Inflammatory macrophage (primary cell): ENCODE results near the gene PTDSS2.
"Not testable (repeated sequence)": the region's sequence is repeated elsewhere in the genome, so short reads cannot be mapped to it uniquely, and the experiment has no call there.

Experiments used
- DNase-seq, 2 donors: peaks; one replicate each; pipeline ENCODE4 v3.0.0-alpha.2; 2020 to 2022

The PTDSS2 gene

DNA sequence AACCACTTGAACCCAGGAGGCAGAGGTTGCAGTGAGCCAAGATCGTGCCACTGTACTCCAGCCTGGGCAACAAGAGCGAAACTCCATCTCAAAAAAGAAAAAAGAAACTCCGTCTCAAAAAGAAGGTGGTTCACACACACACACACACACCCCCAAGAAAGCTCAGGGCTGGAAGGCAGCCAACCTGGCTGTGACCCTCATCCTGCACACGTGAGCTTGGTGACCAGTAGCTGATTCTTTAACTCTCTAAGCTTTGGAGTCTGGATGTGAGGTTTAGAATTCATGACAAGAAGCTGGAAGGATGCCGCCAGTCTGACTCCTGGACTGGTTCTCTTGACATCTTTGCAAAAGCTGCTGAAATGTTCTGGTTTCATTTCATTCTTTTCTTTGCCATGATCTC lies 58.9 kb downstream of the PTDSS2 start:
- no peak for DNase-seq

DNA sequence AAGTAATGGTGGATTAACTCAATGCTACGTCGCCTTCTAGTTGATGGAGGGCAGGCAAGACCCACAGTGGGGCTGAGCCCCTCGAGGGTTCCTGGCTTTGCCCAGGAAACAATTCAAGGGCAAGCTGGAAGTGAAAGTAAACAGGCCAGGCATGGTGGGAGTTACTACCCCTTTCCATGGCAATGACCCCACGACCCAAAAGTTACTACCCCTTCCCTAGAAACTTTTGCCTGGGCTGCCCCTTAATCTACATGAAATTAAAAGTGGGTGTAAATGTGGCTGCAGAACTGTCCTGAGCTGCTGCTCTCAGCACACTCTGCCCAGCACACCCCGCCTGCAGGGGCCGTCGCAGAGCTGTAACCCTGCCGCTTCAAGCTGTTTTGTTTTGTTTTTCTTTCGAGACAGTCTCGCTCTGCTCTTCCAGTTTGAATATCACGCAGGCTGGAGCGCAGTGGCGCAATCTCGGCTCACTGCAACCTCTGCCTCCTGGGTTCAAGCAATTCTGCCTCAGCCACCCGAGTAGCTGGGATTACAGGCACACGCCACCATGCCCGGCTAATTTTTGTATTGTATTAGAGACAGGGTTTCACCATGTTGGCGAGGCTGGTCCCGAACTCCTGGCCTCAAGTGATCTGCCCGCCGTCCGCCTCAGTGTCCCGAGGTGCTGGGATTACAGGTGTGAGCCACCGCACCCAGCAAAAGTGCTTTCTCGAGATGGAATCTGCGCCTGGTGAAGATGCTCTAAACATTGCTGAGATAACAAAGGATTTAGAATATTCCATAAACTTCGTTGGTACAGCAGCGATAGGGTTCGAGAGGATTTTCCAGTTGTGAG lies 62.9 kb downstream of the PTDSS2 start:
- peak; percentile 52 to 58 for DNase-seq

- peak; percentile 17 to 33 for DNase-seq
Measured at GRCh38 chr11:514606-515005, 64.5 kb downstream of the PTDSS2 start.

- no peak for DNase-seq
Measured at GRCh38 chr11:515131-515530, 65.1 kb downstream of the PTDSS2 start.

- no peak for DNase-seq
Measured at GRCh38 chr11:516400-516799, 66.3 kb downstream of the PTDSS2 start.

DNA sequence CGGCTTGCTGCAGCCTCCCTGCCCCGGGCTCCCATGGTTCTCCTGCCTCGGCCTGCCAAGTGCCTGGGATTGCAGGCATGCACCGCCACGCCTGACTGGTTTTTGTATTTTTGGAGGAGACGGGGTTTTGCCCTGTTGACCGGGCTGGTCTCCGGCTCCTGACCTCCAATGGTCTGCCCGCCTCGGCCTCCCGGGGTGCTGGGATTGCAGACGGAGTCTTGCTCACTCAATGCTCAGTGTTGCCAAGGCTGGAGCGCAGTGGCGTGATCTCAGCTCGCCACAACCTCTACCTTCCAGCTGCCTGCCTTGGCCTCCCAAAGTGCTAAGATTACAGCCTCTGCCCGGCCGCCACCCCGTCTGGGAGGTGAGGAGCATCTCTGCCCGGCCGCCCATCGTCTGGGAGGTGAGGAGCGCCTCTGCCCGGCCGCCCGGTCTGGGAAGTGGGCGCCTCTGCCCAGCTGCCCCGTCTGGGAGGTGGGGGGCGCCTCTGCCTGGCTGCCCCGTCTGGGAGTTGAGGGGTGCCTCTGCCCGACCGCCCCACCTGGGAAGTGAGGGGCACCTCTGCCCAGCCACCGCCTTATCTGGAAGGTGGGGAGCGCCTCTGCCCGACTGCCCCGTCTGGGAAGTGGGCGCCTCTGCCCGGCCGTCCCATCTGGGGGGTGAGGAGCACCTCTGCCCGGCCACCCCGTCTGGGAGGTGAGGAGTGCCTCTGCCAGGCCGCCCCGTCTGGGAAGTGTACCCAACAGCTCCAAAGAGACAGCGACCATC lies 67.0 kb downstream of the PTDSS2 start:
- not testable (repeated sequence) for DNase-seq

GRCh38 chr11:518463-519202 lies 68.6 kb downstream of the PTDSS2 start:
- DNase-seq, result peak; percentile 94 to 96

GRCh38 chr11:520428-521176 lies 70.5 kb downstream of the PTDSS2 start:
- peak; percentile 8 to 12 for DNase-seq

DNA sequence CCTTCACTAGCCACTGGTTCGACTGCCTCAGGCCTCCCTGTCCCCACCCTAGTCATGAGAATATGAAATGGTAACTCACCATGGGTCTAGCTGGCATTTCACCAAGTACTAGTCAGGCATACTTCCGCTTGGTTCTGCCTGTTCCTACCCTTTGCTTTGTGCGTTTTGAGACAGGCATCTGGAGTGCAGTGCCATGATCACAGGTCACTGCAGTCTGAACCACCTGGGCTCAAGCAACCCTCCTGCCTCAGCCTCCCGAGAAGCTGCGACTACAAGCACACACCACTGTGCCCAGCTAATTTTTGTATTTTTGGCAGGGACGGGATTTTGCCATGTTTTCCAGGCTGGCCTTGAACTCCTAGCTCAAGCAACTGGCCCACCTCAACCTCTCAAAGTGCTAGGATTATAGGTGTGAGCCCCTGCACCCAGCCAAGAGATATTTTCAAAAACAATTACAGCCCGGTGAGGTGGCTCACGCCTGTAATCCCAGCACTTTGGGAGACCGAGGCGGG lies 71.2 kb downstream of the PTDSS2 start:
- DNase-seq, result no peak

DNA sequence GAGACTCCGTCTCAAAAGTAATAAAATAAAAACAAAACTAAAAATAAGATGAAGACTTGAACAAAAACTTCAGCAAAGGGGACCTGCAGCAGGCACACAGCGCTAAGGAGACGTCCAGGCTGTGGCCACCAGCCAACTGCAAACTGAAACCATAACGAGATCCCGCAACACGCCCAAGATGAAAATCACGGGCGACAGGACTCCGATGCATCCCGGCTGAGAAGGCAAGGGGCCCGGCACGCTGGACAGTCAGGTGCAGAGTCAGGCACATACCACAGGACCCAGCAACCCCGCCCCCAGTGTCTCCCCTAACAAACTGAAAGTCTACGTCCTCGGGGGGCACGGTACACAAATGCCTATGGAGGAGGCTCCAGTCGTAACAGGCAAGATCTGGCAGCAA lies 76.1 kb downstream of the PTDSS2 start:
- DNase-seq, result no peak

- DNase-seq, result no peak
Measured at GRCh38 chr11:528166-528814, 78.2 kb downstream of the PTDSS2 start.

DNA sequence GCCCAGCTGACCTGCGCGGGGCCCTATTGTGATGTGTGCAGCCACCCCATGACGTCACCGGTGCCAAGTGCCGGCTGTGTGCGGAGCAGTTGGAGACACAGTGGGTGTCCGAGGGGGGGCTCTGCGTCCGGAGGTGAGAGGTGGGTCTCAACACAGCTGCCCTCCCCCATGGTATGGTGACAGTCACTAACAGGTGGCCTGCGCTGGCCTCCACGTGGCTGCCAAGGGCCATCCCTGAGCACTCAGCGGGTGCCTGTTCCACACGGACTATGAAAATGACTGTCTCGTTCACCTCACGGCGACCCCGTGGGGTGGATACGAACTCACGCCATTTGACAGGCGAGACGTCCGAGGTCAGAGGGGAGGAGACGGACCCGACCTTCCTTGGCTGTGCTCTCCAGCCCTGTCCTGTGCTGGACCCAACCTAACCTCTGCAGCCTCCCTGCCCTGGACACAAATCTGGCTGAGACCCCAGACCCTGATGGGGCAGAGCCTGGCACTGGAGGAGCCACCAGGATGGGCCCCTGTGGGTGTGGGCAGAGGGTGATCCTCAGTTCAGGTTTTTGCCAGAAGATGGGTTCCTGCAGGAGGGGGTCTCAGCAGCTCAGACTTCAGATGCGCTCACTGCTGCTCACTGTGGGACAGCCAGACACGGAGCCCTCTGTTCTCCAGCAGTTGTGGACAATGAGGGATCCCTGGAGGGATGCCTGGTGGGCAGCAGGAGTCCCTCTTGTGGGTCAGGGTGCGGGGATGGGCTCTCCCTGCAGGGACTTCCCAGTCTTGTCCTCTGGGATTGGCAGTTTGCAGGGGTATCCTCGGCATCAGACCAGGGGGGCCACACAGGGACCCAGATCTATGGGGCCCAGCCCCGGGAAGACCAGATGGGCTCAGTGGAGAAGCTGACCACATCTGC lies 79.0 kb downstream of the PTDSS2 start:
- no peak for DNase-seq

GRCh38 chr11:529728-530411 lies 79.8 kb downstream of the PTDSS2 start:
- DNase-seq, result no peak

- no peak for DNase-seq
Measured at GRCh38 chr11:530960-531831, 81.1 kb downstream of the PTDSS2 start.

- DNase-seq, result no peak
Measured at GRCh38 chr11:531919-532526, 81.9 kb downstream of the PTDSS2 start.

- DNase-seq, result no peak
Measured at GRCh38 chr11:532527-532985, 82.5 kb downstream of the PTDSS2 start.

GRCh38 chr11:532986-533585 lies 83.0 kb downstream of the PTDSS2 start:
- no peak for DNase-seq
